GM19397 (cell line): ENCODE results near the gene SEZ6.

Experiments used
- ATAC-seq: cut with Tn5 transposase; IDR thresholded peaks from one replicate; pipeline ENCODE4 v1.9.1; 2021; ENCODE audit warnings: mild to moderate bottlenecking, moderate library complexity; ENCODE audit not compliant: unreplicated experiment

Gene SEZ6

GRCh38 chr17:29005936-29006511 is at the start of gene SEZ6:
TSS of gene SEZ6 (minus strand) at chr17:29006033. CDS start at chr17:29005869, 164 bp downstream.
- no peak for ATAC-seq

DNA sequence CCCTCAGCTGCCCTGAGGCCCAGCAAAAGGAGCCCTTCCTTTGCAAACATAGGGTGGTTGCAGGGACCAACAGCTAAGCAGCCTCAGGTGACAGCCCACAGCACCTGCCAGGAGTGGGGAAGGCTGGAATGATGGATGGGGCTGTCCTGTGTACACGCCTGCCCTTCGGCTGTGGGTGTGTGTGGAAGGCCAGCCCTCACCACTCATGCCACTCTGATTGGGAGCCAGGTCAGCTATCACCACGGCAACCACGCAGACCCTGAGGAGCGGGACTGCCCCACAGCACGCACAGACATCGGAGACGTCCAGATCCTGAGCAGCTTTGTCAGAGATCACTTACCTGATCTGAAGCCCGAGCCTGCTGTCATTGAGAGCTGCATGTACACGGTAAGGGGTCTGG is 49.0 kb upstream of the SEZ6 start:
- ATAC-seq: no peak

GRCh38 chr17:29051731-29052130 is 45.9 kb upstream of the SEZ6 start:
- no peak for ATAC-seq

DNA sequence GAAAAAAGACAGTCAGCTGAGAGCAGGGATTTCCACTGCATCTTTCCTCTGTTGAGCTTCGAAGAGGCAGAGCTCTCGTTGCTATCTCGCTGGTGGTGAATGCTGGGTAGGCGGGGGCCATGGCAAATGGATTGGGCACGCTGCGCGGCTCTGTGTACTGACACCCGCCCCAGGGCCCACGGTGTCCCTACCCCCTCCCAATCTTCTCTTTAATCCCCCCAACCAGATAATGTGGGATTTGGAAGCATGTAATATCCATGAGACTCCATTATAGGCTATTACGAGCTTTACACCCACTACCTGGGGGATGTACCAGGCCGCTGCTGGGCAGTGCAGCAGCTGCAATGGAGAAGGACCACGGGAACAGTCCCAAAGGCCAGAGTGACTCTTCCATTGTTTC is 45.4 kb upstream of the SEZ6 start:
- no peak for ATAC-seq

- ATAC-seq: no peak
These were observed 44.3 kb upstream of the SEZ6 start for GRCh38 chr17:29050176-29050575.

GRCh38 chr17:29049541-29050145 is 43.8 kb upstream of the SEZ6 start:
- ATAC-seq: no peak

GRCh38 chr17:29048440-29049368 is 42.9 kb upstream of the SEZ6 start:
- ATAC-seq: no peak

GRCh38 chr17:29046473-29046839 is 40.6 kb upstream of the SEZ6 start:
- no peak for ATAC-seq

GRCh38 chr17:29045734-29046472 is 40.1 kb upstream of the SEZ6 start:
- ATAC-seq: no peak

DNA sequence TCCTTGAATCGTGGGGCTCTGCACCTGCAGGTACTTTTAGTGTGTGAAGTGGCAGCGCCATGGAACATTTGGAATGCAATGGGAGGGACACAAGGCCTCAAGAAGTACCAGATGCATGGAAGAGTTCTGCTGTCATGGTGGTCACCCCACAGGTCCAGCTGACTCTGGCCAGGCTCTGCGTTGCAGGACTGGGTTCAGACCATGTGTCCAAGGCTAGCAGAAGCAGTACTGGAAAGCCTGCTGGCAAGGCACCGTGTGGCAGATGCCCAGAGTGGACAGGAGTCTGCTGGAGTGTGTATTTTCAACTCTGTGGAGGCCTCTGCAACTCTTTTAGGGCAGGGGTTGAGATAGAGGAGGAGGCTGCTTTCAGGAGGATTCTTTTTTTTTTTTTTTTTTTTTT is 39.2 kb upstream of the SEZ6 start:
- ATAC-seq: no peak

DNA sequence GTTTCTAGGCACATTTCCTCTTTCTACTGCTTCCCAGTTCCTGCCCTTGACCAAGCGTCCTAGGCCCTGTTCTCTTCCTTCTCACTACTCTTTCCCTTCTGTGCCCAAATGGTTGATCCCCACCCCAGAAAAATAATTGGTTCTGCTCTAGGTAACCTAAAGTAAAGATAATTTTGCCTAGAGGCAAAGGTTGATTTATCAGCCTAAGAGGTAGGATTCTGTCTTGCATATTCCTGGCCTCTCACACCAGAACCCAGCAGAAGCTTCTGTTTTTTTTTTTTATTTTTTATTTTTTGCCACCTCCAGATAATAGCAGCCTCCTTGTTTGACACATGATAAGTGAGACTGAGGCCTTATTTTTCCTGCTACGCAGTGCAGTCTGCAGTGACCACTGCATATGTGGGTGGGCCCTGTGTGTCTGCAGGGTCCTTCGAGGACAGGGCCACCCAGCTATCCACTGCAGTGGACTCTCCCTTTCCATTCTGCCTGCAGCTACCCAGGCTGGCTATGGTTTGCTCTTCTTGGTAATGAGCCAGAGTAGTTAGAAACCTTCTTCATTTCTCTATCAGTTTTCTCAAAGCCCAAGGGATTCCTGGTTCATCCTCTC is 37.8 kb upstream of the SEZ6 start:
- ATAC-seq: no peak

- ATAC-seq: no peak
These were observed 37.1 kb upstream of the SEZ6 start, which contains the start of gene PIPOX for GRCh38 chr17:29042679-29043538. TSS of gene PIPOX (plus strand) at chr17:29043141. CDS start at chr17:29043226, 85 bp downstream.

- ATAC-seq: no peak
These were observed 36.3 kb upstream of the SEZ6 start for GRCh38 chr17:29042026-29042678.

- ATAC-seq: no peak
These were observed 35.7 kb upstream of the SEZ6 start for GRCh38 chr17:29041571-29041970.

DNA sequence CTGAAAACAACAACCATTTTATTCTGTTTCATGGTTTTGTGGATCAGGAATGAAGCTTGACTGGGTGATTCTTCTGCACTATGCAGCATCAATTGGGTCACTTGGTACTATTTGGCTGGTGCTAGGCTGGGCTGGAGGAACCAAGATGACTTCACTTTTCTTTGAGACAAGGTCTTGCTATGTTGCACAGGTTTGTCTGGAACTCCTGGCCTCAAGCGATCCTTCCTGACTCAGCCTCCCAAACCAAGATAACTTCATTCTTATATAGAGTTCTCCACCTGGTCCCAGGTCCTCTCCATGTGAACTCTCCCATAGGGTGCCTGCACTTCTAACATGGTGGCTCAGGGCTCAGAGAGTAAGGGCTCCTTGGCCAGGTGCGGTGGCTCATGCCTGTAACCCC is 35.3 kb upstream of the SEZ6 start:
- no peak for ATAC-seq

- no peak for ATAC-seq
These were observed 34.1 kb upstream of the SEZ6 start for GRCh38 chr17:29039764-29040598.

DNA sequence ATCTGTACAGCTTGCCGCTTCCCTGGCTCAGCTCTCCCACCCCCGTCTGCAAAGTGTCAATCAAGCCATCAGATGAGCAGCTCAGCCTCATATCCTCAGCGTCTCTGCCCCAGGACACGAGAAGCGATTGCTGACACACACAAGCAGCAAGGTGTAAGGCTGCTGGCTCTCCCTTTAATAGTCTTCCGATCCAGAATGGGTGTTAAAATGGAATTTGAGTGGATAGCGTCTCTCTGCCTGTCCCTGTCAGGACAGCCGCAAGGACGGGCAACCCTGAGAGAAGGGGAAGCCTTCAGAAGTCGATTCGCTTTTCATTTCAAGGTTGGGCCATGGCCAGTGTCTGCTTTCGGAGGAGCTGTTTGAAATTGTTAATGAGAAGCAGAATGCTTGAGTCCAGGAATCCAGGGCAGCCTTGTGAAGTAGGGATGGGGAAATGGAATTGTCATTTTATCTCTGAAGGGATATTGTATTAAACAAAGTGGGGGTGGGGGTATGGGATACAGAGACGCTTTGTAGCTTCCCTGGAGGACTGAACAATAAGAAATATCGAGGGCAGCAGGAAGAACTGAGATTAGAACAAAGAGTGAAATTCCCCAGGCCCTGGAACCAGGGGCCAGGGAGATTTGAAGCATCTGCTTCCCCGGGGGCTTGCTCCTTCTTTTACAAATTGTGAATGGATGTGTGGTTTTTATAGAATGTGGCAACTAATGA is 32.4 kb upstream of the SEZ6 start:
- ATAC-seq: no peak

DNA sequence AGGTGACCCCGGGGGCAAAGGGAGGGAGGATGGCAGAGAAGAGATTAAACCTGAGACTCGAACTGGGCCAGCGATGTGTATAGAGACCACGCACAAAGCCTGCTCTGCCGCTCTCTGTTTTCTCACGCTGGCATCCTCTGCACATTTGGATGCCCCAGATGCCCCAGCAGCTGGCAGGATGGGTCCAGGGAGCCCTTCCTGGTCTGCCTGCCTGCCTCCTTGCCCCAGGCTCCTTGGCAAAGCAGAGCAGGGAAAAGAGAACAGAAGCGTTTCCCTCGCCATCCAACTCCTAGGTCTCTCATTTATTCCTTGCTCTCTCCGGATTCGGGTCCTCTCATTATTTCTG is 31.9 kb upstream of the SEZ6 start:
- ATAC-seq: no peak
